H1 (cell line): ENCODE data around the gene TMEM253. TPM values are rescaled to one million over a fixed set of nuclear protein-coding genes. Genes with fewer than 3 reads are reported as not detected.

ENCODE experiments used
- CTBP2 ChIP-seq: IDR thresholded peaks from 2 replicates; pipeline ENCODE4 v1.7.0; 2011; ENCODE audit warnings: borderline replicate concordance, mild to moderate bottlenecking, moderate library complexity, mixed read lengths, low read length; ENCODE audit not compliant: insufficient read depth, insufficient read length
- PHF8 ChIP-seq: fragments of 200-600 bp; sonication (generic); conservative IDR thresholded peaks from 2 replicates; pipeline ENCODE4 v1.7.1; 2012; ENCODE audit warnings: low read depth, mild to moderate bottlenecking, inconsistent platforms, low read length, moderate library complexity
- polyA plus RNA-seq, 7 experiments: library from polyadenylated mRNA; depleted of rRNA in 3 of 7; stranded (reverse) in 5 of 7; unstranded in 2 of 7; fragments of >200 nt in 5 of 7; fragments of 200-250 nt in 2 of 7; gene quantifications; 1 replicate in 5 of 7; 2 replicates in 1 of 7; 4 replicates in 1 of 7; pipeline versions ENCODE4 v1.2.1 to v1.2.3, GENCODE V29; 2011 to 2013; ENCODE audit warnings: missing spikeins in 2 of 7, mixed read lengths in 2 of 7
- total RNA-seq: library from RNA; stranded (reverse); fragmentation: NEBNext Ultra II Directional; extraction: Animal tissue kit (Norgen Biotek cat#: 25700); gene quantifications from 2 replicates; pipeline ENCODE4 v1.2.1, GENCODE V29; 2021
- TF ChIP-seq, protein P1 (sequence below): fragments of 300-600 bp; sonication (generic); IDR thresholded peaks from 2 replicates; pipeline ENCODE4 v1.7.1; 2012; ENCODE audit warnings: low read length, moderate library complexity, mild to moderate bottlenecking, inconsistent platforms; ENCODE audit not compliant: insufficient replicate concordance

The TMEM253 gene
- total and polyA plus RNA-seq, 2 of the 8 experiments (the other 6 are each of a cell fraction or from before 2014, with no cell fraction given), result 1.9 to 2.2 TPM

DNA sequence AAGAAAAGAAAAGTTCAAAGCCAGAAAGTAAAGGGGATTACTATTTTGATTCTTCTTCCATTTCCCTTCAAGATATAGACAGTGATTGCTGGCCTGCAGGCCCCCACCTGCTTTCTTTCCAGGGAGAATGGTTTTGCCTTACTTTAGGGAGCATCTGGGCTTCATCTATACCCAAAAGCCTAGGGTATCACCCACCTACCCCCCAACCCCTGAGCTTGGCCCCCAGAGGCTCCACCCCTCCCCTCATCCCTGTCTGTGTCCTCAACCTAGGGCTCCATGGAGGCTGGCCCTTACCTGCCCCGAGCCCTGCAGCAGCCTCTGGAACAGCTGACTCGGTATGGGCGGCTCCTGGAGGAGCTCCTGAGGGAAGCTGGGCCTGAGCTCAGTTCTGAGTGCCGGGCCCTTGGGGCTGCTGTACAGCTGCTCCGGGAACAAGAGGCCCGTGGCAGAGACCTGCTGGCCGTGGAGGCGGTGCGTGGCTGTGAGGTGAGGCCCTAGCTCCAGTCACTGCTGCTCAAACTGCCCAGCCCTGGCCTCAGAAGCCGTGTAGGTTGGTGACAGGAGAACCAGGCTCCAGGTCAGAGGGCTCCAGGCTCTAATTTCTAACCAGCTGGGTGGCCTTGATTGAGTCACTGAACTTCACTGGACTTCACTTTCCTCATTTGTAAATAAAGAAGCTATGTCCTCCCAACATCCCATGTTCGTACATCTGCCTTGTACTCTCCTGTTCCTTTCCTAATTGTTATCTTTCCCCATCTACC is 17.1 kb upstream of the TMEM253 start (continued):
- TF ChIP-seq, protein P1, sequence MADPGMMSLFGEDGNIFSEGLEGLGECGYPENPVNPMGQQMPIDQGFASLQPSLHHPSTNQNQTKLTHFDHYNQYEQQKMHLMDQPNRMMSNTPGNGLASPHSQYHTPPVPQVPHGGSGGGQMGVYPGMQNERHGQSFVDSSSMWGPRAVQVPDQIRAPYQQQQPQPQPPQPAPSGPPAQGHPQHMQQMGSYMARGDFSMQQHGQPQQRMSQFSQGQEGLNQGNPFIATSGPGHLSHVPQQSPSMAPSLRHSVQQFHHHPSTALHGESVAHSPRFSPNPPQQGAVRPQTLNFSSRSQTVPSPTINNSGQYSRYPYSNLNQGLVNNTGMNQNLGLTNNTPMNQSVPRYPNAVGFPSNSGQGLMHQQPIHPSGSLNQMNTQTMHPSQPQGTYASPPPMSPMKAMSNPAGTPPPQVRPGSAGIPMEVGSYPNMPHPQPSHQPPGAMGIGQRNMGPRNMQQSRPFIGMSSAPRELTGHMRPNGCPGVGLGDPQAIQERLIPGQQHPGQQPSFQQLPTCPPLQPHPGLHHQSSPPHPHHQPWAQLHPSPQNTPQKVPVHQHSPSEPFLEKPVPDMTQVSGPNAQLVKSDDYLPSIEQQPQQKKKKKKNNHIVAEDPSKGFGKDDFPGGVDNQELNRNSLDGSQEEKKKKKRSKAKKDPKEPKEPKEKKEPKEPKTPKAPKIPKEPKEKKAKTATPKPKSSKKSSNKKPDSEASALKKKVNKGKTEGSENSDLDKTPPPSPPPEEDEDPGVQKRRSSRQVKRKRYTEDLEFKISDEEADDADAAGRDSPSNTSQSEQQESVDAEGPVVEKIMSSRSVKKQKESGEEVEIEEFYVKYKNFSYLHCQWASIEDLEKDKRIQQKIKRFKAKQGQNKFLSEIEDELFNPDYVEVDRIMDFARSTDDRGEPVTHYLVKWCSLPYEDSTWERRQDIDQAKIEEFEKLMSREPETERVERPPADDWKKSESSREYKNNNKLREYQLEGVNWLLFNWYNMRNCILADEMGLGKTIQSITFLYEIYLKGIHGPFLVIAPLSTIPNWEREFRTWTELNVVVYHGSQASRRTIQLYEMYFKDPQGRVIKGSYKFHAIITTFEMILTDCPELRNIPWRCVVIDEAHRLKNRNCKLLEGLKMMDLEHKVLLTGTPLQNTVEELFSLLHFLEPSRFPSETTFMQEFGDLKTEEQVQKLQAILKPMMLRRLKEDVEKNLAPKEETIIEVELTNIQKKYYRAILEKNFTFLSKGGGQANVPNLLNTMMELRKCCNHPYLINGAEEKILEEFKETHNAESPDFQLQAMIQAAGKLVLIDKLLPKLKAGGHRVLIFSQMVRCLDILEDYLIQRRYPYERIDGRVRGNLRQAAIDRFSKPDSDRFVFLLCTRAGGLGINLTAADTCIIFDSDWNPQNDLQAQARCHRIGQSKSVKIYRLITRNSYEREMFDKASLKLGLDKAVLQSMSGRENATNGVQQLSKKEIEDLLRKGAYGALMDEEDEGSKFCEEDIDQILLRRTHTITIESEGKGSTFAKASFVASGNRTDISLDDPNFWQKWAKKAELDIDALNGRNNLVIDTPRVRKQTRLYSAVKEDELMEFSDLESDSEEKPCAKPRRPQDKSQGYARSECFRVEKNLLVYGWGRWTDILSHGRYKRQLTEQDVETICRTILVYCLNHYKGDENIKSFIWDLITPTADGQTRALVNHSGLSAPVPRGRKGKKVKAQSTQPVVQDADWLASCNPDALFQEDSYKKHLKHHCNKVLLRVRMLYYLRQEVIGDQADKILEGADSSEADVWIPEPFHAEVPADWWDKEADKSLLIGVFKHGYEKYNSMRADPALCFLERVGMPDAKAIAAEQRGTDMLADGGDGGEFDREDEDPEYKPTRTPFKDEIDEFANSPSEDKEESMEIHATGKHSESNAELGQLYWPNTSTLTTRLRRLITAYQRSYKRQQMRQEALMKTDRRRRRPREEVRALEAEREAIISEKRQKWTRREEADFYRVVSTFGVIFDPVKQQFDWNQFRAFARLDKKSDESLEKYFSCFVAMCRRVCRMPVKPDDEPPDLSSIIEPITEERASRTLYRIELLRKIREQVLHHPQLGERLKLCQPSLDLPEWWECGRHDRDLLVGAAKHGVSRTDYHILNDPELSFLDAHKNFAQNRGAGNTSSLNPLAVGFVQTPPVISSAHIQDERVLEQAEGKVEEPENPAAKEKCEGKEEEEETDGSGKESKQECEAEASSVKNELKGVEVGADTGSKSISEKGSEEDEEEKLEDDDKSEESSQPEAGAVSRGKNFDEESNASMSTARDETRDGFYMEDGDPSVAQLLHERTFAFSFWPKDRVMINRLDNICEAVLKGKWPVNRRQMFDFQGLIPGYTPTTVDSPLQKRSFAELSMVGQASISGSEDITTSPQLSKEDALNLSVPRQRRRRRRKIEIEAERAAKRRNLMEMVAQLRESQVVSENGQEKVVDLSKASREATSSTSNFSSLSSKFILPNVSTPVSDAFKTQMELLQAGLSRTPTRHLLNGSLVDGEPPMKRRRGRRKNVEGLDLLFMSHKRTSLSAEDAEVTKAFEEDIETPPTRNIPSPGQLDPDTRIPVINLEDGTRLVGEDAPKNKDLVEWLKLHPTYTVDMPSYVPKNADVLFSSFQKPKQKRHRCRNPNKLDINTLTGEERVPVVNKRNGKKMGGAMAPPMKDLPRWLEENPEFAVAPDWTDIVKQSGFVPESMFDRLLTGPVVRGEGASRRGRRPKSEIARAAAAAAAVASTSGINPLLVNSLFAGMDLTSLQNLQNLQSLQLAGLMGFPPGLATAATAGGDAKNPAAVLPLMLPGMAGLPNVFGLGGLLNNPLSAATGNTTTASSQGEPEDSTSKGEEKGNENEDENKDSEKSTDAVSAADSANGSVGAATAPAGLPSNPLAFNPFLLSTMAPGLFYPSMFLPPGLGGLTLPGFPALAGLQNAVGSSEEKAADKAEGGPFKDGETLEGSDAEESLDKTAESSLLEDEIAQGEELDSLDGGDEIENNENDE, result no peak
- TF ChIP-seq PHF8, result no peak
- TF ChIP-seq CTBP2, result no peak
- TF ChIP-seq, all 59 proteins: peak for 0
